CD4-positive, alpha-beta T cell treated with Interleukin-2 at 100 ng/mL for 4 hours (primary cell): ENCODE data around the gene CHID1.

Experiments used
- DNase-seq: peaks from one replicate; pipeline ENCODE4 v3.0.0-alpha.2; 2020; ENCODE audit warnings: low spot score

CHID1 gene

DNA sequence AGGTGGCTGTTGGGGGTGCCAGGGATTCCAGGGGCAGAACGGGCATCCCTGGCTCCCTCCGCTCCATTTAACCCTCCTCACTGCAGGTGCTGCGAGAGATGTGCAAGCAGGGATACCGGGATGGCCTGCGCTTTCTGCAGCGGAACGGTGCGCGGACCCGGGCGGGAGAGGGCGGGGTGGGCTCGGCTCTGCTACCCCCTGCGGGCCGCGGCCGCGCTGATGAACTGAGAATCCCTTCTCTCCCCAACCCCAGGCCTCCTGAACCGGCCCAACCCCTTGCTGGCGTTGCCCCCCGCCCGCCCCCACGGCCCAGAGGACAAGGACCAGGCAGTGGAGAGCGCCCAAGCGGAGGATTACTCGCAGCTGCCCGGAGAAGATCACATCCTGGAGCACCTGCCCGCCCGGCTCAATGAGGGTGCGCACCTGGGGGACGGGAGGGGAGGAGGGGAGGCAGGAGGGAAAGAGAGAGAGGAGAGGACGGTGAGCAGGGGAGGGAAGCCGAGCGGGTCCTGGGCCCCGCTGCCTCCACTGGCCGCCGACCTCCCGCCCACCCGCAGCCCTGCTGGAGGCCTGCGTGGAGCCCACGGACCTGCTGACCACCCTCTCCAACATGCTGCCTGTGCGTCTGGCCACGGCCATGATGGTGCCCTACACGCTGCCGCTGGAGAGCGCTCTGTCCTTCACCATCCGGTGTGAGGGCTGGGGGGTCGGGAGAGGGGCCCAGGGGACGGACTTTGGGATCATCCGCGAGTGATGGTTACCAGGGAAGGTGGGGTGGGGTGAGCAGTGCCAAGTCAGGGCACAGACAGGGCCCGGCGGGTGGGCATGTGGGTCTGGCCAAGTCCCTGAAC is 86.9 kb downstream of the CHID1 start:
- no peak for DNase-seq

DNA sequence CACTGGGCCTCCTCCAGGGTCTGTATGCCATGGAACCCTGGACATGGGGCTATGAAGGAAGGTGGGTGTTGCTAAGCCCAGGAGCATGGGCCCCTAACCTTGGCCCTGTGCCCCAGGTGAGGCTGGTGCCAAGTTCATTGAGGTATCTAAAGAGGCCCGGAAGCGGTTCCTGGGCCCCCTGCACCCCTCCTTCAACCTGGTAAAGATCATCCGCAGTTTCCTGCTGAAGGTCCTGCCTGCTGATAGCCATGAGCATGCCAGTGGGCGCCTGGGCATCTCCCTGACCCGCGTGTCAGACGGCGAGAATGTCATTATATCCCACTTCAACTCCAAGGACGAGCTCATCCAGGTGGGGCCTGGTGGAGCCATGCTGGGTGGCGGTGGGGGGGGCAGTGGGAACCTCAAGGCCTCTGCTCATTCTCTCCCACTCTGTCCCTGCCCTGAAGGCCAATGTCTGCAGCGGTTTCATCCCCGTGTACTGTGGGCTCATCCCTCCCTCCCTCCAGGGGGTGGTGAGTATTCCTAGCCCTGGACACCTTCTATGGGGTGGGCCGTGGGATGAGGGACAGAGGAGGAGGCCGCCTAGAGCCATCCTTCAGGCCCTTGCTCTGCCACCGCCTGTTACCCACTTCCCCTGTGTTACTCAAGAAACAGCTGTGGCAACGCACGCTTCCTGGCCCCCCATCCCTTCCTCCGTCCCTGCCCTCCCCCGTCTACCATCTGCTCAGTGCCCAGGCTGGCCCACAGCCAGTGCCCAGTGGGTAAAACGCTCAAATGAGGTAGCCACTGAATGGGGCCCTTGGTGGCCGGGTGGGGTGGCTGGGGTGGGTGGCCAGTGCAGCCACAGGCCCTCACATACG is 88.9 kb downstream of the CHID1 start:
- DNase-seq = no peak

DNA sequence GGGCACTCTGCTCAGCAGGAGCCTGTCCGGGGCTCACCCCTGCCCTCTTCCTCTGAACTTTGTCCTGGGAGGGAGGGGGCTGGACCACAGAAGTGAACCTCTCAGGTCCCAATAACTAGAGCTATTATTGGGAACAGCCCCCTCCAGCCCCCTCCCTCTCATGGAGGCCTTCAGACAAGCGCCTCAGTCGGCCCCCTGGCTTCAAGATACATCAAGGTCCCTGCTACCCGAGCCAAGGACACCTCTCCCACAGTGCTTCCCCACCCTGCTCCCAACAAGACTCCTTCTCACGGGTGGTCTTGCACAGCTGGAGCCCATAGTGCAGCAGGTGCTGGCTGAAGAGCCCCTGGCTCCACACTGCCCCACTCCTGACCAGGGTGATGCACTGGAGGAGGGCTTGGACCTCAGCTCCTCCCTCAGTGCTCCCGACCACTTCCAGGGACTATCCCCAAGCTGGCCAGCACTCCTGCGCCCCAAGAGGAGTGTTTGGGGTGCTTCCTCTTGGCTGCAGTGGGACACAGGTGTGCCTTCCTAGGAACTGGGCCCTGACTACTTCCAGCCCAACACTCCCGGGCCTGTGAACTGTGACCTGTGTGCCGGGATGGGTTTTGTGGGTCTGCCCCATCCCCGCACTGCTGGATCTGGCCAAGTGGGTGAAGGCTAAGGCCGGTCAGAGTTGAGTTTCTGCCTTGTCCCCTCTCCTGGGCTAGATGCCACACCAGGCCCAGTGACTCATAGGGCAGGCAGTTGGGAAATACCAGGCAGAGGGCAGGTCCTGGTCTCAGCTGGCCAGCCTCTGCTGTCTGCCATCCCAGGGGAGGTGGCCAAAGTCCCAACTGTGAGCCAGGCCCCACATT is 89.7 kb downstream of the CHID1 start:
- no peak for DNase-seq

DNA sequence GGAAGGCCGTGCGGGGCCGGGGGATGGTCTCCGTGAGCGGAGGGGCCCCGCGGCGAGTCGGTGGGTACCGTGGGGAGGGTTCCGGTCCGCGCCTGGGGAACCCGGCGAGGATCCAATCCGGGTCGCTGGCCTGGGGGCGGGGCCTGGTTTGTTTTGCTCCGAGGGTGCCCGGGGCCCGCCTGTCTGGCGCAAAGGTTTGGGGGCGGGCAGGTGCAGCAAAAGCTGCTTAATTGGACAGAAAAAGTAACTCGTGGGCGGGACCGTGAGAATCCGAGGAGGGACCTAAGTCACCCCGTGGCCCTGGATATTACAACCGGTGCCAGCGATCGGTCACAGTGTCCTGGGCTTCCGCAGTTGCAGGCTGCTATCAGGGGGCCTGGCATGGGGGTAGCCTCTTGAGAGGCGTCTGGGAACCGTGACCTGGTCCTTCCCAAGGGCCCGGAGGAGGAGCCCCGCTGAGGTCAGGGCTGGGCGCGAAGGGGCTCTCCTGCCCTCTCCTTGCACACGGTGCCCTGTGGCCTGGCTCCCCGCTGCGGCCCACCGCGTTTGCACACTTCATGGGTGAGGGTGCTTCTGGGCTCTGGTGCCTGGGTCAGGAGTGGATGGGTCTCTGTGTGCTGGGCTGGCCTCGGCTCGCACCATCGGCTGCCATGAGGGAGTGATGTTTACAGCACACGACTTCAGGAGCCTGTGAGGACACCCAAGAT is 90.5 kb downstream of the CHID1 start:
- peak; percentile 95 for DNase-seq

DNA sequence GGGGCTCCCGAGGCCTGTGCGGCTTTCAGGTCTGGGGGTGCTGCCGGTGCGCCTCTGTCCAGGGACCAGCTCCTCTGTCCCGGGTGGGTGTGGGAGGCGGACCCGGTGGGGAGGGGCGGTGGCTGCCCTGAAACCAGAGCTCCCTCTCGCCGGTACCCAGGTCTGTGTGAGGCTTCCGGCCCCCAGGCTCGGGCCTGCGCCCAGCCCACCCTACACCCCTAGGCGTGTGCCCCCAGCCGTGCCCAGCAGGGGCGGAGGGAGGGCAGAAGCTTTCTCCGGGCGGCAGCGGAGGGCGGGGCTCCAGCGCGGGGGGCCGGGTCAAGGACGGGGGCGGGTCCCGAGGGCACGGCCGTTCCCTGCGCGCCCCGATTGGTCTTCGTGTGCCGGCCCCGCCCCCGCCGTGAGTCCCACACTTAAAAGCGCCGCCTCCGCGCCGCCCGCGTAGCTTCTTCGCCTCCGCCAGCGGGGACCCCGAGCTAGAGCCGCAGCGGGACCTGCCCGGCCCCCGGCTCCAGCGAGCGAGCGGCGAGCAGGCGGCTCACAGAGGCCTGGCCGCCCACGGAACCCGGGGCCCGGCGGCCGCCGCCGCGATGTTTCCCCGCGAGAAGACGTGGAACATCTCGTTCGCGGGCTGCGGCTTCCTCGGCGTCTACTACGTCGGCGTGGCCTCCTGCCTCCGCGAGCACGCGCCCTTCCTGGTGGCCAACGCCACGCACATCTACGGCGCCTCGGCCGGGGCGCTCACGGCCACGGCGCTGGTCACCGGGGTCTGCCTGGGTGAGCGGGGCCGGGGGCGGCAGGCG is 91.3 kb downstream of the CHID1 start:
- DNase-seq = peak; percentile 92

DNA sequence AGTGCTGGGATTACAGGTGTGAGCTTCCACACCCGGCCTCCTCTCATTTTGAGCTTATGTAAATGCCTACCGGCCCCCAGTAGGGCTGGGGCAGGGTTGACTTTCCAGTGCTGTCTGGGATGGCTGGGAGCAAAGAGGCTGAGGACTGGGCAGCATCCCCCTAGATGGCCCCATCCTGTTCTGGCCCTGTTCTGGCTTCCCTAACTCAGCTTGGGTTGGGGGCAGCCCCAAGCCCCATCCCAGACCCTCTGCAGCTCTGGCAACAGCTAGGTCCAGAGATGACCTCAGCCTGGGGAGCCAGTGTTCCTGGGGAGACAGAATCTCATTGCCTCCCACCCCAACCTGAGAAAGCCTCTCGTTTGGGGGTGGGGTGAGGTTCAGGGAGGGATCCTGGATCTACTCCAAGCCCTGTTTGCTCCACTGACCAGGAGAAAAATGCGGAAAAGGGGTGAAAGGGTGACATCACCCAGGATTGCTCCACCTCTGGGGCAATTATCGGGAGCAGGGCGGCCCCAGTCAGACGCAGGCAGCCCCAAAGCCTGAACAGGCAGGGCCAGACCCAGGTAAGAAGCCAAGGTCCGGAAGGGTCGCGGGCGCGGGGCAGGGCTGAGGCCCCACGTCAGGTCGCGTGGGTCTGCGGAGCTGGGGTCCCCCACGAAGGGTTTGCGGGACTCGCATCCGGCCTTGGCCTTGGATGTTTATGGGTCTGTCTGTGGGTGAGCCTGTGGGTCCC is 92.0 kb downstream of the CHID1 start, which contains the start of gene PNPLA2:
Gene PNPLA2 (plus strand): TSS at position 519 of the 733 bp plus-strand sequence. CDS start 805 bp downstream, outside the sequence.
- DNase-seq = no peak
